GM21576 (cell line): ENCODE results near the gene SPTSSB.

ENCODE experiments used
- ATAC-seq: cut with Tn5 transposase; IDR thresholded peaks from one replicate; pipeline ENCODE4 v1.9.1; 2021; ENCODE audit warnings: mild to moderate bottlenecking, moderate library complexity; ENCODE audit not compliant: unreplicated experiment

The SPTSSB gene

GRCh38 chr3:161342629-161343028 is 28.7 kb downstream of the SPTSSB start:
- no peak for ATAC-seq

GRCh38 chr3:161339517-161340500 is 31.5 kb downstream of the SPTSSB start:
- no peak for ATAC-seq

- ATAC-seq = no peak
Observed at GRCh38 chr3:161337311-161337710, 34.0 kb downstream of the SPTSSB start.

DNA sequence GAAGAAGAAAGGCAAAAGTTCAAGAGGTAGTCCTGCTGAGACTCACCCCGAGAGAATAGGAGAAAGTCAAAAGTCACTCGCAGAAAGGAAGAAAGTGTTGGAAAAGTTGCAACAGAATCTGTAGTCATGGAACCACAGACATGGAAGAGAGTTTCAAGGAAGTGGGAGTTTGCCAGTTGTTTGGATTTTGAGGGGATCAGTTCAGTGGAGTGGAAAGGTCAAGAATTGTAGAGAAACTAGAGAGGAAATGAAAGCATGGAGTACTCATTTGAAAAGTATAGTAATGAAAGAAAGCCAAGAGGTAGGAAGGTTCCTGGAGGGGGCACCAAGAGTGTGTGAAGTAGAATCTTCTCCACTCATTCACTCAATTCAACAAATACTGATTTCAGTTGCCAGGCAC is 34.7 kb downstream of the SPTSSB start:
- no peak for ATAC-seq

GRCh38 chr3:161333696-161334095 is 37.6 kb downstream of the SPTSSB start:
- no peak for ATAC-seq

DNA sequence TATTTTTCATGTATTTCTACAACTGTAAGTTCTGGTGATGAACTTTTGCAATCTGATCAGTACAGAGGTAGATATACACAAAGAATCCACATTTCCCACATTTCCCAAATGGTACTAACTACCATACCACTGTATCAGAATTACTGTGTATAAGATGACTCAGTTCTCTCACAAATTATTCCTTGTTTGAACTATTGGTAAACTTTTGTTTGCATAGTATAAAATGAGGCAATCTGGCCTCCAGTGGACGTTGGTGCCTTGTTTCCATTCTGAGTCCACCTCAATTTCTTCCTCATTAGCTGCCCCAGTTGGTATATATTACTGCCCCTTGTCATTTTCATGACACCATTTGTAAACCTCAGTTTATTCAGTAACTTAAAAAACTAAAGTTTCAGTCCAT is 38.5 kb downstream of the SPTSSB start:
- no peak for ATAC-seq

GRCh38 chr3:161325059-161325458 is 46.3 kb downstream of the SPTSSB start:
- no peak for ATAC-seq

DNA sequence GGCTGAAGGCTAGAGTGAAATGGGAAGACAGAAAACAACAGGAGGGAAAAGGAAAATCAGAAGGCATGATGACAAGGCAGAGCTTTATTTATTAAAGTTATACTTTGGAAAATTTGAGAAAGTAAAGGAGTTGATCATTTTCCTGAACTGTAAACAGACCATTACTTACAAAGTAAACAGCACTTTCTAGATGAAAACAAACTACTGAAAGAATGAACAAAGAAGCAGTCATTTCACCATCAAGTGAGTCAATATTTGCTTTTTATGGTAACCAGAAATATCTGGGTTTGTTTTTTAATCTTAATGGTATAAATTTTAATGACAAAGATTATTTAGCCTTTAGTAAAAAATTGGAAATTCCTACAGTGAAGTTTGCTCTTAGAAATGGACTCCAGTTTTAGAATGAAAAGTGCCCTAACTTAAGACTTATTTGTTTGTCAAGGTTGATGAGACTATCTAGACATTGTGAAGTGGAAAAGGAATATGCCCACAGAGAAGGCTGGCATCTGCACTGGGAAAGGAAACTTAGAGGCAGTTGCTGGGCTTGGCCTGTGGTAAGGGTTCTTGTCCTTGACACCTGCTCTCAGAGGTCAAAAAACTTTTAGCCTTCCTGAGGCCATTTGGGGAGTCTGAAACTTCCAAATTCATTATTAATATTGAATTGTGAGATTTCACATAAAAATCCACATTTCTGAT is 47.2 kb downstream of the SPTSSB start:
- no peak for ATAC-seq

DNA sequence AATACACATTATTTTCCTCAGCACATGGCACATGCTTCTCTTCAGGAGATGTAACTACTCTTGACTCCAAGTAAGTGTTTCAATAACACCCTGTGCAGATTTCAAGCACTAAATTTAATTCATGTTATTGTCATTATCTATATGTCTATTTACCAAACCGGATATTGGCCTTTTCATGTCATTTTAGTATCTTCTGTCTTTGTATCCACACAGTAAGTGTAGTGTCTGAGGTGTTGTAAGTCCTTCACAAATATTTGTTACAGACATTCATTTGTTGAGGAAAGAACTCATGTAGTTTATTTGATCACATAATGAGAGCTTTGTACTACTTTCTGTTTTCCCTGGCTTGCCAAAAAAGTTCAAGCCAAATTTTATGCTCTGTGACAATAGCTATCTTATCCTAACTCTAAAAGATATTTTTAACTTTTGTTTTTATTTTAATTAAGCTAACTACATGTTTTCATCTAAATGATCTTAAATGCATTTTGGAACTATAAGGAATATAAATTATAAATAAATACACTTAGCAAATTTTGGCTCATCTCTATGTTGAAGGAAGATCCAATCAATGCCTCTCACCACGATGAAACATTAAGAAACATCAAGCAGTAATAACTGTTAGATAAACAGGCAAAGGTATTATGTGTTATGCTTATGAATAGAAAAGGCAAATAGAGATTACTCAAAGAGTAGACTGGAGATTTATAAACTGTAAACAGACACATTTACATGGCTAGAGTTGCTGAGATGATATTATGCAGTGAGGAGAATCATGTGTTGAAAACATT is 48.3 kb downstream of the SPTSSB start:
- no peak for ATAC-seq

- no peak for ATAC-seq
Observed at GRCh38 chr3:161320837-161321236, 50.5 kb downstream of the SPTSSB start.

DNA sequence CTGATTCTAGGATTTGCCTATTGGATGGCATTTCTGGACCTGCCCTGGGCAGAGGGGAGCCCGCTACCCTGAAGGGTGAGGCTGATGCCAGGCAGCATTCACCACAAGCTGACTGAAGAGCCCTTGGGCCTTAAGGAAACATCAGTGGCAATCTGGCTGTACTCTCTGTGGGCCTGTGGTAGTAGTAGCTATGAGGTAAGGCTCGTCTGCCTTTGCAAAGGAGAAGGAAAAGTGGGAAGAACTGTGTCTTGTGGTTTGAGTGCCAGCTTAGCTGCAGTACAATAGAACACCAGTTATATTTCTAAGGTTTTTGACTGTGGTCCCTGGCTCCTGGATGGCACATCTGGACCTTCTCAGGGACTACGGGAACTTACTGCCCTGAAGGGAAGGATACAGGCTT is 51.5 kb downstream of the SPTSSB start:
- ATAC-seq = no peak

DNA sequence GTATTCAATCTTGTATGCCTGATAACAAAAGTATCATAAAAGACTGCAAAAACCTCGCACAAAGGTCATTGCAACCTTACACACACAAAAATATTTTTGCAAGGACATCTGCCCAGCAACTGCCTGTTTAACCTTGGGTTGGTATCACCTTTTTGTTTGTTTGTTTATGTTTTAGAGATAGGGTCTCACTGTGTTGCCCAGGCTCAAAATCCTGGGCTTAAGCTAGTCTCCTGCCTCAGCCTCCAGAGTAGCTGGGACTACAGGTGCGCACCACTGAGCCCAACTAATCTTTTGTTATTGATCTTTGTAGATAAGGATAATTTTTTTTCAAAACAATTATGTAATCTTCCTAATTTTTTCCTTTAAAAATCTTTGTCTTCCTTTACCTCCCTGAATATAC is 54.2 kb downstream of the SPTSSB start:
- no peak for ATAC-seq

GRCh38 chr3:161316006-161316689 is 55.2 kb downstream of the SPTSSB start:
- ATAC-seq = no peak

DNA sequence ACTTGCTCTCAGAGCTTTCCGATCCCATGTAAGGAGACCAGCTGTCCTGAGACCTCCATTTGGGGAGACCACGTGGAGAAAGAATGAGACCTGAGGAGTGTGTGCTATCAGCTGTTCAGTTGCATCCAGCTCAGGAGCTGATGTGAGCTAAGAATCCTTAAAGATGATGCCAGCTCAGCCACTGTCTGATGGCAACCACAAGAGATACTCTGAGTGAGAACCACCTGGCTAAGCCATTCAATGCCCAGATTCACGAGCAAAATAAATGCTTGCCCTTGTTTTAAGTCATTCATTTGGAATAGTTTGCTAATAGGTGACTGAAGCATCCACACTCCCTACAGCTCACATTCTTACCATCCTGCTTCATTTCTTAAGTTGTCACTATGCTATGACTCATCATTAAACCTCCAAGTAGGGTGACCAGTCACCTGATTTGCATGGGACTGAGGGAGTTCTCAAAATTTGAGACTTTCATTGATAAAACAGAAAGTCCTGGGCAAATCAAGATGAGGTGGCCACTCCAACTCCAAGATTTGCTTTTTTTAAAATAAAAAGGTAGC is 56.4 kb downstream of the SPTSSB start:
- ATAC-seq = peak; percentile 47

DNA sequence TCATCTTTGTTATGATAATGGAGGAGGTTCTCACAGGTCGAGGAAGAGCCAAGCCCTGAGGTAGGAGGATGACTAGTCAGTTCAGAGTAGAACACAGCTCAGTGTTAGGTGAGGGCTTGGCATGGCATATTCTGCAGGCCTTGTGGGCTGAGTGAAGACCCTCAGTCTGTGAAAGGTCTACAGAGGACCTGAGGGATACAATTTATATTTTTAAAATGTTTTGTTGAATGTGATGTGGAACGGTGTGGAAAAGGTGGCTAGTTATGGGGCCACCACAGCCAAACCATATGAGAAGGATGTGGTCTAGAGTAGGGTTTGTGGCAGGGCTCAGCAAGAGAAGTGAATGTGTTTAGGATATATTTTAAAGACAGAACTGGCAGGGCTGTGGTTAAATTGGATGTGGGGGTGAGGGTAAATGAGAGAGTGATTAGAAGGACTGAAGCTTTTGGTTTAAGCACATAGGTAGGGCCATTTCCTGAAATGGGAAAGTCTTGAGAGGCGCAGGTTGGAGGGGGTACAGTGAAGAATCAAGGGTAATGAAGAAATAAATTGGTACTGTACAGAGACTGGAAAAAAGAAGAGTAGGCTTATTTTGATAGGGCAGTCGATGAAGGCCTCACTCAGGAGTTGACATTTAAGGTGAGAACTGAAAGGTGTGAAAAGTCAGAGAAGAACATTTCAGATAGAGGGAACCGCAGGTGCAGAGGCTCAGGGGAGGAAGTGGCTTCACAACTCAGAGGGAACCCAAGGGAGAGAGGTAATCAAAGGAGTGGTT is 60.5 kb downstream of the SPTSSB start:
- ATAC-seq = peak; percentile 80

GRCh38 chr3:161305095-161305991 is 66.0 kb downstream of the SPTSSB start:
- no peak for ATAC-seq

DNA sequence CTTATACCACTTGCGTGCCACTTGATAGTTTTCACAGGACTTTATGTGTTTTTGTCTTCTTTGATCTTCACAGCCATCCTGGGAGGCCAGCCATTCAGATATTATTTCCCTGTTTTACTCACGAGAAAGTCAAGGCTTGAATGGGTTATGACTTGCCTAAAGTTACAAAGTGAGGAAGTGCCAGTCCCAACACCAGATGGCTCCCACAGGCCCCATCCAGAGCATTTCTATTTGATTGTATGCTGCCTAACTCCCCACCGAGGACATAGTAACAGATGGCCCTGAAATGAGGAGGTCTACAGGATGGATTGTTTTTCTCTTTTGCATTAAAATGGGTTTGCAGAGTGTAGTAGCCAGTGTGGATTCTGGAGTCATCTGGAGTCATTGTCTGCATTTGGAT is 74.5 kb downstream of the SPTSSB start:
- no peak for ATAC-seq

DNA sequence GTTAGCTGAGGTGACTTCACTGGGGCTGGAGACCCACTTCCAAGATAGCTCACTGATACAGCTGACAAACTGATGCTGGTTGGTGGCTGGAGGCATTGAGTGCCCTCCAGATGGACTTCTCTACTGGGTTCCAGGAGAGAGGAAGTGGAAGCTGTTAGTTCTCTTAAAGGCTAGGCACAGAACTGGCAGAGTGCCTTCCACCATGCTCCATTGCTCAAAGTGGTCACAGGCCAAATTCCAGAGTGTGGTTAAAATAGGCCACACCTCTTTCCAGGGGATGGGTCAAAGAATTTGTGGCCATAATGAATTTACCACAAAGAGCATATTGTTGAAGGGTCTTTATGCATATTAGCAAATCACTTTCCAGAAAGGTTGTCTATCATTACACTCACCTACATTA is 76.0 kb downstream of the SPTSSB start:
- no peak for ATAC-seq
